ELF-1 (cell line): Measurements from ENCODE around the gene GAGE12D.
"Not testable (repeated sequence)": the region's sequence is repeated elsewhere in the genome, so short reads cannot be mapped to it uniquely, and the experiment has no call there.

ENCODE experiments used
- DNase-seq: peaks from one replicate; pipeline ENCODE4 v3.0.0-alpha.2; 2016; ENCODE audit warnings: low read depth, low spot score

Gene GAGE12D

GRCh38 chrX:49541433-49541832 lies at the start of gene GAGE12D:
Gene GAGE12D (plus strand): TSS chrX:49541733. CDS start chrX:49542888, 1,155 bp downstream.
- not testable (repeated sequence) for DNase-seq

- not testable (repeated sequence) for DNase-seq
Observed at GRCh38 chrX:49531877-49532276, 9.7 kb upstream of the GAGE12D start, which contains the start of gene GAGE12C. Gene GAGE12C (plus strand): TSS chrX:49532177. CDS start chrX:49533332, 1,155 bp downstream.

GRCh38 chrX:49550989-49551388 lies 9.5 kb downstream of the GAGE12D start, which contains the start of gene GAGE12E:
Gene GAGE12E (plus strand): TSS chrX:49551289. CDS start chrX:49552444, 1,155 bp downstream.
- not testable (repeated sequence) for DNase-seq

- DNase-seq = not testable (repeated sequence)
Observed at GRCh38 chrX:49560542-49560941, 19.0 kb downstream of the GAGE12D start, which contains the start of gene GAGE12F. Gene GAGE12F (plus strand): TSS chrX:49560842. CDS start chrX:49561997, 1,155 bp downstream.

GRCh38 chrX:49568728-49569127 lies 27.2 kb downstream of the GAGE12D start:
- DNase-seq = not testable (repeated sequence)

- not testable (repeated sequence) for DNase-seq
Observed at GRCh38 chrX:49569152-49569551, 27.6 kb downstream of the GAGE12D start.

GRCh38 chrX:49570100-49570499 lies 28.6 kb downstream of the GAGE12D start, which contains the start of gene GAGE12G:
Gene GAGE12G (plus strand): TSS chrX:49570400. CDS start chrX:49571555, 1,155 bp downstream.
- DNase-seq = not testable (repeated sequence)

GRCh38 chrX:49579649-49580048 lies 38.1 kb downstream of the GAGE12D start, which contains the start of gene GAGE12H:
Gene GAGE12H (plus strand): TSS chrX:49579949. CDS start chrX:49581104, 1,155 bp downstream.
- not testable (repeated sequence) for DNase-seq

- not testable (repeated sequence) for DNase-seq
Observed at GRCh38 chrX:49589196-49589595, 47.7 kb downstream of the GAGE12D start, which contains the start of gene GAGE2A. Gene GAGE2A (plus strand): TSS chrX:49589496. CDS start chrX:49590651, 1,155 bp downstream.

- DNase-seq = not testable (repeated sequence)
Observed at GRCh38 chrX:49589769-49590478, 48.4 kb downstream of the GAGE12D start.

- DNase-seq = not testable (repeated sequence)
Observed at GRCh38 chrX:49590488-49590887, 49.0 kb downstream of the GAGE12D start.
